ENCODE measurements around the gene CYB5R3.

Gene CYB5R3

DNA sequence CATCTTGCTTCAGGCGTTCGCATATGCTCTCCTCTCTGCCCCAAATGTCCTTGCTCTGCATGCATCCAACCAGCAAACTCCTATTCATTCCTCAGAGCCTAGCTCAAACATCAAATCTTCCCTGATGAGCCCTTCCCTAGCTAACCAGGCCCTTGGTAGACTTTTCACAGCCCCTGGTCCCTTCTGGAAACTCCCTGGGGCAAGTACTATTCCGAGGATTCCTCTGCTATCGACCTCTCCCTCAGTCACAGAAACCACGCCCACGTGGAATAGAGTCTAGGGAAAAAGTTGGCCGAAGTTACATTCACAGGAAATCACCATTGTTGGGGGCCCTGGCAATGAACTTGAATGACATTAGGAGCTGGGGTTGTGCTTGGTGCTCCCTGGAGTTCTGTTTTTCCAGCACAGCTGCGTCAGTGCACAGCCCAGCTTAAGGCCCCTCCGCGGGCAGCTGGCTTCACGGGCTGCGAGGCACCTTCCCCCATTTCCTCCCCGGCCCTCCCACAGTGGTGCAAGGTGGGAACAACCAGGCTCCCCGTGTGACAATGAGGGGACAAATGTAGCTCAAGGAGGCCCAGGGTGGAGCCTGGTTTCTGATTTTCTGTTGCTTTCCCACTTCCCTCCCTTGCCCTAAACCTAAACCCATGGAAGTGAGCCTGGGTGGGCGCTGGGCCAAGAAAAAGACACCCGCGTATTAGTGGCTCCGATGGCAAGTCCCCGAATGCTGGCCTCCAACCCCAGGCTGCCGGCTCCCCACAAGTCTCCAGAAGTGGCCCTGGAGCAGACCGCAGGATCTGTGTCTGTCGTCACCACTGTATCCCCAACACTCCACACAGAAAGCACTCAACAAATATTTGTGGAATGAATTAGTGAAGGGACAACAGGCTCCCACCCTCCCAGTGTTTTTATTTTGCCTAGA is 4.5 kb downstream of the CYB5R3 start:
- DNase-seq: no peak

DNA sequence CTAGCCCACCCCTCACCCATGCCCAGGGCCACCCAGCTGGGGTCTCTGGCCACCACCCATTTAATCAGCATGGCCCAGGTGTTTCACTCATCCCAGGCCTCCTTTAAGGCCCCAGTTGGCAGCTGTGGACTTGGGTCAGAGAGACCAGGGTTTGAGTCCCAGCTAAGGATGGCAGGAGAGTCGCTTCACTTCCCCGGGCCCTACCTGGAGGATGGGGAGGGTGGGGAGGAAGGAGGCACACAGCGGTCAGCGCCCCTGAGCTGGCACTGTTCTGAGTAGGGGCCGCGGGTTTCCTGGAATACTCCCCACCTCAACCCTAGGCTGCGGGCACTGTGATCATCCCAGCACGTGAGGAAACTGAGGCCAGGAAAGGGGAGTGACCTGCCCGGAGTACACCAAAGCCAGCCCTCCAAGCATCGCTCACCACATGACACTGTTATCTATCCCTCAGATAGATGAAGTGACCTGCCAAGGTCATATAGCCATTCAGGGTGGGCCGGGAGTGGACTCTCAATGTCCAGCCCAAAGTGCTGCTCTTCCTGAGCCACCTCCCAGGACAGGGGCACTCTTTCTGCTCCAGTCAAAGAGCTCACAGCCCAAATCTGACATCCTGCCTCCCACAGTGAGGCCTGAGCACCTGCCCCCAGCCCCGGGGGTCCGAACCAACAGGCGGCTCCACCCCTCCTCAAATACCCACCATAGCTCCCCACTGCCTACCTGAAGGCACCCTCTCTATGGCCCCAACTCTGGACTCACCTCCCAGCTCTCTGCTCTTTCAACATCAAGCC is 5.4 kb downstream of the CYB5R3 start:
- DNase-seq: no peak

DNA sequence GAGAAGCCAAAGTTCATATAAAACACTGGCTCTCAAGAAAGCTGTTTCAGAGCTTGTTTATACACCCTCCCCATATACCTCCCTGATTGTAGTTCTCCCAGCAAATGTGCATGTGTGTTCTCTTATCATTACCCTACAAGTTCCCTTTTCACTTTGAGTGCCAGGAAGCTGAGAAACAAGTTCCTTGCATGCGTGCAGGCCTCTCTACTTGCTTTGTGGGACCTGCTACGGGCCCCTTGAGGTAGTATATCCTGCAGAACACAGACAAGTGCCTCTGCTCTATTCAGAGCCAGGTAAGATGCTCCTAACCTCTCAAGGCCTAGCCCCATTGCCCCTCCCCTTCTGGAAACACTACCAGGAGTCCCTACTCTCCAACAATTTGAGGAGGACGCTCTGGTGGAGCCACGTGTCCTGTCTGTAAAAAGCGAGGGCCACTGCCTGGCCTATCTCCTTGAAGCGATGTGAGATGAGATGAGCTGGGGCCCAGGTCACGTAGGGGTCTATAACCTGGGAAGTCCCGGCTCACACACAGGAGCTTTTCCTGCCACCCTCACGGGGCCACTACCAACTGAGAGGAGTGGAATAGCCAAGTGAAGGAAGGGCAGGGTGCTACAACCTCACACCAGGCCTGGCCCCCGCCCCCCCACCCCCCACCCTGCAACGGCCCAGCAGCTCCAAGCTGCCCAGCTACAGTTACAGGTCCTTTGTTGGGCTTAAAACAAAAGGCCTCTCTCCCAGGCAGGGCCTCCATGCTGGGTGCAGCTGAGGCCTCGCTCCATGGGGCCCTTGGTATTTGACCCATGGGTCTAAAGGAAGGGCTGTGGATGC is 6.2 kb downstream of the CYB5R3 start:
- no peak for DNase-seq

DNA sequence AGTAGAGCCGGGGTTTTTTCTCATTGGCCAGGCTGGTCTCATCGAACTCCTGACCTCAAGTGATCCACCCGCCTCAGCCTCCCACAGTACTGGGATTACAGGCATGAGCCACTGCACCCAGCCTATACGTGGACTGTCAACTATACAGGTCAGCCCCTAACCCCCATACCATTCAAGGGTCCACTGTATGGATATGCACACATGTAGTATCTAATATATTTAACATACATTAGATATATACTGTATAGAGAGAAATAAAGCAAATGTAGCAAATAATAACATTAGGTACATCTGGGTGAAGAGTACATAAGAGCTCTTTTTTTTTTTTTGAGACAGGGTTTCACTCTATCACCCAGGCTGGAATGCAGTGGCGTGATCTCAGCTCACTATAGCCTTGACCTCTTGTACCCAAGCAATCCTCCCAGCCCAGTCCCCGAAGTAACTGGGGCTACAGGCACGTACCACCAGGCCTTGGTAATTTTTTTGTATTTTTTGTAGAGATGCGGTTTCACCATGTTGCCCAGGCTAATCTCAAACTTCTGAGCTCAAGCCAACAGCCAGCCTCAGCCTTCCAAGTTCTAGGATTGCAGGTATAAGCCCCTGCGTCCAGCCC is 7.3 kb downstream of the CYB5R3 start:
- no peak for DNase-seq

DNA sequence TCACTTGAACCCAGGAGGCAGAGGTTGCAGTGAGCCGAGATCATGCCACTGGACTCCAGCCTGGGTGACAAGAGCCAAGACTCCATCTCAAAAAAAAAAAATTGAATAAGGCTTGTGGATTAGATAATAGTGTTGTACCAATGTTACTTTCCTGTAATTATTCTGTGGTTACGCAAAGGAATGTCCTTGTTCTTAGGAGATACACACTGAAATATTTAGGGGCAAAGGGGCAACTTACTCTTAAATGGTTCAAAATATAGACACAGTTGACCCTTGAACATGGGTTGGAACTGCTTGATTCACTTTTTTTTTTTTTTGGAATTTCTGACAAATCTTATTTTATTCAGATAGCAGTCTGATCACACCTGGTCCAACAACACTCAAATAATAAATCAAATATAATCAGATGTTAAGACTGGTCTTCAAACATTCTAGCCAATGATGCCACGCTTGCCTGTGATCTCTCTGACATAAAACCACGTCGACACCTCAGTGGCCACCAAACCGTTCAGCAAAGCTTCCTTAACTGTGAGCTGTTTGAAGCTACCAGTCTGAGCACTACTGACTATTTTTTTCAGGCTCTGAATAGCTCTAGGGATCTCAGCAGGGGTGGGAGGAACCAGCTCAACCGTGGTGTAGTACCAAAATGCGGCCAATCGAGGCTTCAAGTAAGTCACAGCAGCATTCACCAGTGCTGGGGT is 9.5 kb downstream of the CYB5R3 start:
- DNase-seq: no peak

DNA sequence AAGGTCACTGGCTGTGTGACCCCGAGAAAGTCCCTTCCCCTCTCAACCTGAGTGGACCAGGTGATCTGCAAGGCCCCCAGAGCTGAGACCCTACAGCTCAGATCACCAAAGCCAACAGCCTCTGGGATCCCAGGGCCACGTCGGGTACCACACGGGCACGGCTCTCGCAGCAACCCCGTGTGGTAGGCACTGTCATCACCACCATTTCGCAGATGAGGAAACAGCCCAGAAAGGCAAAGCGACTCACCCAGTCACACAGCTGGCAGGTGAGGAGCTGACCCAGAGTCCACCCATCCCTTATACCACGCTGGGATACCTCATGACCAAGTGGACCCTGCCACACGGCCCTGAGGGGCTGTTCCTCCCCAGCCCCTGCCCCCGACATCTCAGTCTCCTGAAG is 11.6 kb downstream of the CYB5R3 start:
- no peak for DNase-seq

DNA sequence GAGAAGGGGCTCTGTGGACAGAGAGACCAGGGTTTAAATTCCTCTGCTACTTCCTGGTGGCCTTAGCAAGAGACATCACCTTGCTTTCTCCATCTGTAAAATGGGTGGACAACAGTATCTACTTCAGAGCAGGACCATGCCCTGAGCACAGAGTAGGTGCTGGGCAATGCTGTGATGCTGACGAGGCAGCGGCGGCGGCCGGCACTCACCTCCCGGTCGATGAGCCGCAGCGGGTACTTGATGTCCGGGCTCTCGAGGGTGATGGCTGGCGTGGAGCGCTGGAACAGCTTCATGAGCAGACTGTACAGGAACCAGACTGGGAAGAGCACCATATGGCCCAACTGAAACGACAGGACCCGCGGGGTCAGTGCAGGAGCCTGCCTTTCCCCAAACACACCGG is 12.7 kb downstream of the CYB5R3 start:
- DNase-seq: no peak

DNA sequence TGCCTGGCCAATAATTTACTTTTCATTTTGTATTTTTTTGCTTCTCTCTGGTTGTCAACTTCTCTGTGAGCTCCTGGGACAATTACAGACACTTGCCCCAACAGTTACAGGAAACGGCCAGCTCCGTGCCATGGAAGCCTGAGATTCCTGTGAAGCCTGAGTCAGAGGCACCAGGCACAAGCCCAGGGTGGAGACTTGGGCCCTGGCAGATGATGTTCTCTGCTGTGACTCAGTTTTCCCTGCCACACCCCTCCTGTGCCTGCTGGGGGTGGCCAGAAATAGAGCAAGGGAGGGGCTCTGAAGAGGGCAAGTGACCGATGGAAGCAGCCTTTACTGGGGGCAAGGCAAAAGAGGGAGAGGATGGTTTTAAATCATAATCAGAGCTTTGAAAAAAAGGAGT is 13.7 kb downstream of the CYB5R3 start:
- DNase-seq: no peak

DNA sequence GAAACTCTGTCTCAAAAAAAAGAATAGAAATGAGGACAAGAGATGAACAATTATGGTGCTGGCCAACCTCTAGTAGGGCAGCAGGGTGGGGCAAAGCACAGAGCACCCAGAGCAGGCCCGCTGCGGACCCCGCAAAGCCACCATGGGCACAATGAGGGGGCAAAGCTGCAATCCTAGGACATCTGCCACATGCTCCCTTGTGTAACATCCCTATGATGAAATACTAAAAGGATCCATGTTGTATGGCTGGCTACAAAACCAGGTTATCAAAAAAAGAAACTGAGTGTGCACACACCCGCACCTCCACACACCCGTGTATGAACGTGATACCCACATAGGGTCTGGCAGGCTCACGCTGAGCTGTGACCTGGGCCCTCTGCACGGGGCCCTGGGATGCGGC is 16.2 kb downstream of the CYB5R3 start:
- no peak for DNase-seq

DNA sequence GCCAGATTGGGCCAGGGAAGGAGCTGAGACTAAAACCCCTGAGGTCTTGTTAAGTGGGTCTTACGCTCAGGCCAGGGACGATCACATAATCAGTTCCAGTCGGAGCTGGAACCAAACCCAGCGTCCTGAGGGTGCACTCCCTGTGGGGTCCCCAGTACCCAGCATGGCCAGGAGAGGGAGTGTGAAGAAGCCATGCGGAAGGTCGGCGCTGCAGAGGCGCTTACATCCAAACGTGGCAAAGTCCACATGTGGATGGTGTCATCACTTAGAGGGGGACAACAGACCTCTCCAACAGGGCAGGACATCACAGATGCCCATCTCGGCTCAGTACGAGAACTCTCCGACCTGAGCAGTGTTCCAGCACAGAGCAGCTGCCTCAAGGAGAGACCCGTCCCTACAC is 17.1 kb downstream of the CYB5R3 start:
- no peak for DNase-seq

DNA sequence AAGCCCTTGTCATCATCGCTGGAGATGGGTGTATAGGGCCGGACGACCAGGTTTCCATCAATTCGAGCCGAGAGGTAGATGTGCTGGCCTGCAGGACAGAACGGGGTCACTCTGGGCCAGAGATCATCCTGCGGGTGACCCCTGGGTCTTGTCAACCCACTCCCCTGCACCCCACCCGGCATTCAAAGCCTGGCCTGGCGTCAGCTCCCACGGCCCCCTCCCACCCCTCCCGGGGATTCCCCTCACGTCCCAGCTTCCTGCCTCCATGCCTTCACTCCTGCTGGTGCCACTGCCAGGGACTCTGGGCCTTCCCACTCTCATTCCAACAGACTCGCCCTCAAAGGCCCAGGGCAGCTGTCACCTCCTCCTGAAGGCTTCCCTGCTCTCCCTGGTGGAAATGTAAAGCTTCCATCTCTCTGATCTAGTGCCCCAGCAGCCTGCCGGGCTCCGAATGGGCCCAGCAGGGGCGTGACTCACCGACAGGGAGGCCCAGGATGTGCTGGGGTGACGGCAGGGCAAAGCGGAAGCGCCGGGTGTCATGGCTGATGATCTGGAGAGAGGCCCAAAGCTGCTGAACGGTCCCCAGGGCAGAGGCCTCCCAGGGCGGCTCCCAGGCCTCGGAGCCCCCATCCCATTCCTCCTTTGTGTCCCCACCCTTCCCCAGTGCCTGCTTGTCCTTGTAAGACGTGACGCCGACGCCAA is 18.1 kb downstream of the CYB5R3 start:
- no peak for DNase-seq

DNA sequence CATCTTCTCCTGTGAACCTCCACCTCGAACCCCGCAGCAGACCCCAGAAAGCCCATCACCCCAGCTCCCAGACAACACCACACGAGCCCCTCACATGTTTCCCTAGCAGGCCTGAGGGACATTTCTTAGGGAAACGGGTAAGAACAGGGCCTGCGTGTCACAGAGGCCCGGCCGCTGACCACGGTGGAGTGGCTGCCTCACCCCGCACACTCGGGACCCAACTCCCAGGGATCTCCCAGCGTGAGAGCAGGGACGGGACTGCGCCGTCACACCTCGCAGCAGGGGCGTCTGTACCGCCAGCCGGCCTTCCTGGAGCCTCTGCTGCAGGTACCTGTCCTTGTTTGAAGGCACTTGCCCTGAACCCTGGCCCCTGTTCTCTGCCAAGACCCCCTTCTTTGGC is 19.0 kb downstream of the CYB5R3 start:
- DNase-seq: no peak

DNA sequence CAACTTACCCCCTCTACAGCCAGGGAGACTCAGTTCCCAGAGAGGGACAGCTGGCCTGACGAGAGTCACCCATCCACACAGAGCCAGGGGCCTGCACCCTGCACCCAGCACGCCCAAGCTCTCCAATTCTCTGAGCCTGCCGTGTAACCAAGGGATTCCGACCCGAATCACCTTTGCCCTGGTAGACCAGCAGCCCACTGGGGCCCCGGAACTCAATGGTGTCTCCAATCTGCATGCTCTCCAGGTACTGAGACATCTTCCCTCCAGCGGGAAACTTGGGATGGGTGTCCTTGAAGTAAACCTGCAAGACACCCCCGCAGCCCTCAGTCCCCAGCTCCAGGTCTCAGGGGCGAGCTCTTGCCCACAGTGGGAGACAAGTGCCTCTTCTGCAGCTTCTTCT is 21.2 kb downstream of the CYB5R3 start:
- DNase-seq: no peak

DNA sequence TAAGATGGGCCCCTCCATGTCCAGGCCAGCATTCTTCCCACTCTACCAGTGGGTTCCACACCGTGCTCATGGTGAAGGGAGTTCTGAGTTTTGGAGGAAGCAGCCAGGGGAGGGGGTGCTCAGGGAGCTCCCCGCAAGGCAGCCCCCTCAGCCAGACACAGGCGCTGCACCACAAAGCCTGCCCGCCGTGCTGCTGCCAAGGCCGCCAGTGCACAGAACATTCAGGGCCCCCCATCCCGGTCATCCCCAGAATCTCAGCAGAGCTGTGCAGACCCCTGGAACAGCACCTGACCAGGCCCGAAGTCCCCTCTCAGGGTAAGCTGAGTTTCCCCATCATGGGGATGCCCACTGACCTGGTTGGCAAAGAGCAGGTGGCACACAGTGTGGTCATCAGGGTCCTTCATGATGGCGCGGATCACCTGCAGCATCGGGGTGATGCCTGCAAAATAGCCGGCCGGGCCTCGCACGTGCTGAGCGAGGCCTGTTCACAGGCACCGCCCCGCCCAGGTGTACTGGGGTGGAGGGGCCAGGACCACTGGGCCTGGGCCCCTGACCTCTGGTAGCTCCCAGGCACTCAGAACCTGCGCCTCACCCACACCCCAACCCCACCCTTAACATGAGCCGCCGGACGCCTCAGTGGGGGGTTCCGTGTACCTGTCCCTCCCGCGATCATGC is 22.1 kb downstream of the CYB5R3 start:
- no peak for DNase-seq

DNA sequence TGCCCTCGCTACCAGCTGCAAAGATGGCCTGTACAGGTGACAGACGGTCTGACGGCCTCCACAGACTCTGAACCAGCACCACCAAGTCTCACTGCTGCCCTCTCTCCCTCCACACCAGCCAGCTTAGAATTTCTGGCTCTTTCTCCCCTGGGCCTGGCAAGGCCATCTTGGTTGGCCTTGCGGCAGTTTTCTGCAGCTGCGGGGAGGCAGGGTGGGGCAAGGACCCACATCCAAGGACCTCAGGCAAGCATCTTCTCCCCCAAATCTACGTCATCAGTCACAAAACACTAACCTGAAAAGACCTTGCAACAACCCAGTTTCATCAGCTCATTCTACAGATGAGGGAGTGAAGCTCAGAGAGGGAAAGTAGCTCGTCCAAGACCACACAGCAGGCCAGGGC is 22.8 kb downstream of the CYB5R3 start:
- no peak for DNase-seq

DNA sequence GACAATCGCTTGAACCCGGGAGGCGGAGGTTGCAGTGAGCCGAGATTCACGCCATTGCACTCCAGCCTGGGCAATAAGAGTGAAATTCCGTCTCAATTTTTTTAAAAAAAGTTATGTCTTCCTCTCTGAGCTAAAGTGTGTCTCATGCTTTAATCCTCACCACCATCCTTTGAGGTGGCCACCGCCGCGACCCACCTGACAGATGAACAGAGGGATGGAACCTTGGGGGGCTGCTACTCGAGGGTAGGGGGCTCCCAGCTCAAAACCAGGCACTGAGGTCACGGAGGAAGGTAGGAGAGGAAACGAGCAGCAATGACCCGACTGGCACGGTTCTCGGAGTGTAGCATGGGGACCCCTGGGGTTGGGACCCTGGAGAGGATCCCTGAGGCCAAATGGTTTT is 23.8 kb downstream of the CYB5R3 start:
- DNase-seq: no peak

DNA sequence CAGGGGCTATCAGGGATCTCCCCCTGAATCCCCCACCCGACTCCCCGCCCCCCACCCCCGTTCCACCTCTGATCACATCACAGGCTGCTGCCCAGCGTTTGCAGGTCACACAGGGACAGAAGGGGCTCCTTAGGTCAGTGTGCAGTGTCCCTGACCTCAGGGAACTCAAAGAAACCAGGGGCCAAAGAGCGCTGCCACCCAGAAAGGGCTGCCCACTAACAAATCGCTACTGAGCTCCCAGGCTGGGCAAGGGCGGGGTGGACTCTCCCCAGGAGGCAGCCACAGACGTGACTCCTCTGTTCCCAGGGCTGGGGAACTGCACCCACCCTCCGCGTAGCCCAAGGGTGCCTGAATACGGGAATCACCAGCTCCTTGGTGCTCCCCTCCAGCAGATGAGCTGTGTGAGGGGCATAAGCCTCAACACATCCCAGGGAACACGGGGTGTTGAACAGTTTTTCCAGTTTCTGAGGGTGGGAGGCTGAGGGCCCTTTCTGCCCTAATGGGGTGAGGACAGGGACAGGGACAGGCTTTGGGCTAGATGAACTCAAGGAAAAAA is 24.6 kb downstream of the CYB5R3 start:
- DNase-seq: no peak

DNA sequence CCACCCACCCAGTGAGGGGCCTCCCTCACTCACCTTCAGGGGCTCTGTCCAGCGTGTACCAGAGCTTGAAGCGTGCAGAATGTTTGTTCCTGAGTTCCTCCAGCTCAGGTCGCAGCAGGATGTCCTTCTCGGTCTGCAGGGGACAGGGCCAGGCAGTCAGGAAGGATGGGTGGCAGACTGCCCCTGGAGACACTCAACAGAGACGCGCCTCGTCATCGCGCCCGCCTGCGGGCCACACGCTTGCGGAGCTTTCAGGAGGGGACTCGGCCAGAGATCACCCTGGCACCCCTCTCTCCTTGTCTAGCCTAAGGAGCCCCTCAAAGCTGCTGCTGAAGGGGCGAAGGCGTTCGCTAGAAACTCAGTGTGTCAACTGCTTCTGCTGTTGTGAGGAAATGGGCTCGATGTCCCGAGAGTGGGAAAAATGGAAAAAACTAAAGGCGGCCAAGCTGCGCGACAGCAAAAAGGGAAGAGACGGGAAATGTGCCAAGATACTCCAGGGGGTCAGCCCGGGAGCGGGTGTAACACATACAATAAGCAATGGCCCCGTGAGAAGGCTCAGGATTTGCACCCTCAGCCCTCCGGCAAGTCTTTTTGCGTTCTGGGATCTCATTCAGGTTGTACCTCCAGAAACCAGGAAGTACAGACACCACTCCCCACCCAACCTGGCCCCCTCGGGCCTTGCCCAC is 25.3 kb downstream of the CYB5R3 start:
- DNase-seq: no peak

DNA sequence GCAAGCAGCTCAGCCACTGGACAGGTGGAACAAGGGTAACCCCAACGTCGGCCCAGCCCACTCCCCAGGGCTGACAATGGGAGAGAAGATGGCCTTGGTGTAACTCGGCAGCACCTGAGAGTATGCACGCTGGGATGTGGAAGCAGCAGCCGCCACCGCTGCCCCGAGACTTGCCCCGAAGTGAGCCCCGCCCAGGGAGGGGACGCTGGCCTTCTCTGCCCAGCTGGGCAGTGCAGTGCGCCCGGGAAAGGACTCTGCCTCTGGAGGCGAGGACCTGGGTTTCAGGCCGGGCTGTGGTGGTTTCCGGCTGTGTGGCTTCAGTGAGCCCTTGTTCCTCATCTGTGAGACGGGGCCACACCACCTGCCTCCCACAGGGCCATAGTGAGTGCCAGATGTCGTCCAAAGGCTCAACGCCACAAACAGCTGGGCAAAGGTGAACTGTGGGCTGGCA is 25.9 kb downstream of the CYB5R3 start:
- no peak for DNase-seq
